Left ventricle myocardium inferior (tissue), 1 donor: Measurements from ENCODE around the gene PER2. TPM values are rescaled to one million over a fixed set of nuclear protein-coding genes. Genes with fewer than 3 reads are reported as not detected.

Experiments
- DNase-seq: peaks from one replicate; pipeline ENCODE4 v3.0.0-alpha.2; 2020
- H3K27ac ChIP-seq: fragments of 200-600 bp; replicated peaks from 2 replicates; pipeline ENCODE4 v1.8.0; 2021
- H3K27me3 ChIP-seq: fragments of 200-600 bp; 2 replicates; pipeline ENCODE4 v1.8.0; 2021; ENCODE audit warnings: low read depth
- H3K36me3 ChIP-seq: fragments of 200-600 bp; 2 replicates; pipeline ENCODE4 v1.8.0; 2021
- H3K4me1 ChIP-seq: fragments of 200-600 bp; 2 replicates; pipeline ENCODE4 v1.8.0; 2021
- H3K4me3 ChIP-seq: fragments of 200-600 bp; 2 replicates; pipeline ENCODE4 v1.8.0; 2021; ENCODE audit warnings: mild to moderate bottlenecking, moderate library complexity
- H3K9me3 ChIP-seq: fragments of 200-600 bp; replicated peaks from 2 replicates; pipeline ENCODE4 v1.8.0; 2021
- CTCF ChIP-seq: fragments of 200-600 bp; IDR thresholded peaks from 2 replicates; pipeline ENCODE4 v1.8.0; 2021; ENCODE audit warnings: antibody characterized with exemption, mild to moderate bottlenecking, borderline replicate concordance
- intact Hi-C: fragments of 100-400 bp; cut with micrococcal nuclease; formaldehyde crosslinking; loops from one replicate; pipeline ENCODE4 v1.11.0; 2022
- total RNA-seq: library from RNA; stranded (reverse); fragmentation: NEBNext Ultra II Directional; extraction: Animal tissue kit (Norgen Biotek cat#: 25700); gene quantifications from one replicate; pipeline ENCODE4 v1.2.1, GENCODE V29; 2021
- donor health status: DM: no; HTN: yes; CAD: no; lungs with severe emphysema.

PER2 gene
- total RNA-seq, 1 donor from 2014 or later = 3.4 TPM

- intact Hi-C loops = no loop called here
- Histone ChIP-seq H3K36me3 (no peaks in the 10 kb centered on the region), H3K27ac (no peak overlapping the region), H3K27me3 (peaks cover 3% of the 10 kb centered on the region), H3K9me3 (no peaks in the 10 kb centered on the region), H3K4me1 (peaks cover 16% of the 10 kb centered on the region), H3K4me3 (no peak overlapping the region)
- DNase-seq = no peak
- TF ChIP-seq CTCF = no peak
Measured at GRCh38 chr2:238207006-238207405, 81.4 kb downstream of the PER2 start.

- no peak for DNase-seq
Measured at GRCh38 chr2:238203973-238204683, 84.3 kb downstream of the PER2 start.

GRCh38 chr2:238203094-238203972, 85.1 kb downstream of the PER2 start, which contains the start of gene ILKAP:
ILKAP (minus strand) TSS chr2:238203695; CDS start chr2:238203553, 142 bp downstream.
- TF ChIP-seq CTCF = peak; percentile 6
- intact Hi-C loops = no loop called here

More at GRCh38 chr2:238203973-238204683, 84.3 kb downstream of the PER2 start:
- Histone ChIP-seq H3K4me1 (peaks cover 45% of the 10 kb centered on the region), H3K27ac (peak overlapping the region; percentile 98), H3K27me3 (peaks cover 3% of the 10 kb centered on the region), H3K4me3 (peak overlapping the region; percentile 84), H3K9me3 (no peaks in the 10 kb centered on the region), H3K36me3 (no peaks in the 10 kb centered on the region)
- intact Hi-C loops = no loop called here
- TF ChIP-seq CTCF = no peak

GRCh38 chr2:238202326-238203093, 85.9 kb downstream of the PER2 start:
- Histone ChIP-seq H3K9me3 (no peaks in the 10 kb centered on the region), H3K27ac (peak overlapping the region; percentile 98), H3K36me3 (no peaks in the 10 kb centered on the region), H3K27me3 (no peaks in the 10 kb centered on the region), H3K4me1 (peaks cover 59% of the 10 kb centered on the region), H3K4me3 (peak overlapping the region; percentile 84)
- intact Hi-C loops = no loop called here
- no peak for DNase-seq
- TF ChIP-seq CTCF = no peak

More at GRCh38 chr2:238203094-238203972, 85.1 kb downstream of the PER2 start, which contains the start of gene ILKAP:
- Histone ChIP-seq H3K4me3 (peak within 1 kb of the TSS; percentile 84), H3K27ac (peak within 1 kb of the TSS; percentile 98), H3K27me3 (no peaks in the 10 kb centered on the region), H3K36me3 (no peaks in the 10 kb centered on the region), H3K9me3 (no peaks in the 10 kb centered on the region), H3K4me1 (peaks cover 53% of the 10 kb centered on the region)
- peak; percentile 89 for DNase-seq

Other genes with a start within 250 kb of the PER2 start
- gene SCLY, start 227.6 kb downstream of the PER2 start, total RNA-seq = 10.9 TPM
- gene ESPNL, start 188.3 kb downstream of the PER2 start, total RNA-seq = not detected
- gene KLHL30, start 149.9 kb downstream of the PER2 start, total RNA-seq = 17.3 TPM
- gene ERFE, start 129.6 kb downstream of the PER2 start, total RNA-seq = 0.44 TPM
- gene ILKAP, start 84.9 kb downstream of the PER2 start, total RNA-seq = 26.5 TPM
- gene HES6, start 48.6 kb downstream of the PER2 start, total RNA-seq = 2.7 TPM
- 14.6 TPM for gene TRAF3IP1, start 31.9 kb upstream of the PER2 start, total RNA-seq
- 52.6 TPM for gene ASB1, start 138.3 kb upstream of the PER2 start, total RNA-seq